ENCODE results near the gene SLC25A11.

GRCh38 chr17:4895657-4896331 is 44.1 kb downstream of the SLC25A11 start:
- TF ChIP-seq CTCF (IDR thresholded peaks at IDR 0.05; ENCODE audit: insufficient read depth, low read depth, low read length) (no peak), EZH2 (IDR thresholded peaks at IDR 0.05; ENCODE audit: insufficient read depth, low read length) (no peak)

Measured in astrocyte (in vitro differentiated cells and primary cell).